ENCODE data around the gene TMED4. TPM values are rescaled to one million over a fixed set of nuclear protein-coding genes. Genes with fewer than 3 reads are reported as not detected.

The TMED4 gene
- total RNA-seq, 1 donor from 2014 or later: 78.0 TPM

Other genes with a start within 250 kb of the TMED4 start
- 70.9 and 79.0 TPM in 2 replicates for gene NUDCD3, start 91.6 kb downstream of the TMED4 start, total RNA-seq
- not detected in 2 replicates for gene NPC1L1, start 40.9 kb downstream of the TMED4 start, total RNA-seq
- gene DDX56, start 8.3 kb downstream of the TMED4 start, total RNA-seq: 89.9 and 96.1 TPM in 2 replicates
- gene OGDH, start 24.4 kb upstream of the TMED4 start, total RNA-seq: 136 and 149 TPM in 2 replicates
- 230 and 234 TPM in 2 replicates for gene ZMIZ2, start 166.6 kb upstream of the TMED4 start, total RNA-seq
- 1,657 and 1,671 TPM in 2 replicates for gene PPIA, start 214.4 kb upstream of the TMED4 start, total RNA-seq

Data from T-helper 1 cell treated with Interleukin-12 subunit alpha and Interleukin-12 subunit beta and Interleukin-4 antibody, amounts not matched to agents 30 ng/mL and 1 ng/mL, for 36 hours (primary cell).